OCI-LY3 (cell line): ENCODE results near the gene DDX18.

Experiments
- EZH2phosphoT487 ChIP-seq: fragments of 200-600 bp; shearing (Covaris generic); IDR thresholded peaks from 2 replicates; pipeline ENCODE4 v1.6.1; 2018; ENCODE audit warnings: antibody characterized with exemption, mixed run types, low read depth
- TF ChIP-seq, protein P1 (sequence below): fragments of 200-600, 300-600 bp; sonication (generic); IDR thresholded peaks from 2 replicates; pipeline ENCODE4 v1.5.1; 2014; ENCODE audit warnings: antibody characterized with exemption, low read length, low read depth

DNA sequence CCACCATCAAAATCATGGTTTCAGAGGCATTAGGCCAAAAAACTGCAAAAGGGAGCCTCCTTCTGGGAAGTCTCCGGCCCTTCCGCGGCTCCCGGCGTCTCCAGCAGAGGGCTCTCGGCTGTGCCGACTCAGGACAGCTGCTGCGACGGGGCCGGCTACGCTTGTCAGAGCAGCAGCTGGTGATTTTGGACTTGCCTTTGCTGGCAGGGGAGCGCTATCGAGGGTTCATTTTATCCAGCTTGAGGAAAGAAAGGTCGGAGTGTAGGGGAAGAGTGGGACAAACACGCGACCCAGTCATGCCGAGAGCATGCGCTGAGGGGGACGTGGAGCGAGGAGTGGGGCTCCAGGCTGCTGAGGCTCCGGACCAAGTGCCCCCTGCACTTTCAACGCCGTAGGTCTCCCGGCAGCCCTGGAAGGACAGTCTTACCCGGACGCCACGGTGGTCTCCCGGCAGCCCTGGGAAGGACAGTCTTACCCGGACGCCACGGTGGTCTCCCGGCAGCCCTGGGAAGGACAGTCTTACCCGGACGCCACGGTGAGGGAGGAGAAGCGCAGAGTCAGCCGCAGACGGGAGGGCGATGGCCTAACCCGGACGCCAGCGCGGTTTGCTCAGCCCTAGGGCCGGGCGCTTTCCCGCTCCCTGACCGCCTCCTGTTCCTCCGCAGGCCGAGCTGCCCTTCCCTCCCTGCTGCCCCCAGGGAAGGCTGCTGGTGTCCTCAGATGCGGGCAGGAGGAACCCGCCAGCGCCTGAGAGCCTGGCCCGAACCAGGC is 21.7 kb downstream of the DDX18 start:
- TF ChIP-seq, protein P1, sequence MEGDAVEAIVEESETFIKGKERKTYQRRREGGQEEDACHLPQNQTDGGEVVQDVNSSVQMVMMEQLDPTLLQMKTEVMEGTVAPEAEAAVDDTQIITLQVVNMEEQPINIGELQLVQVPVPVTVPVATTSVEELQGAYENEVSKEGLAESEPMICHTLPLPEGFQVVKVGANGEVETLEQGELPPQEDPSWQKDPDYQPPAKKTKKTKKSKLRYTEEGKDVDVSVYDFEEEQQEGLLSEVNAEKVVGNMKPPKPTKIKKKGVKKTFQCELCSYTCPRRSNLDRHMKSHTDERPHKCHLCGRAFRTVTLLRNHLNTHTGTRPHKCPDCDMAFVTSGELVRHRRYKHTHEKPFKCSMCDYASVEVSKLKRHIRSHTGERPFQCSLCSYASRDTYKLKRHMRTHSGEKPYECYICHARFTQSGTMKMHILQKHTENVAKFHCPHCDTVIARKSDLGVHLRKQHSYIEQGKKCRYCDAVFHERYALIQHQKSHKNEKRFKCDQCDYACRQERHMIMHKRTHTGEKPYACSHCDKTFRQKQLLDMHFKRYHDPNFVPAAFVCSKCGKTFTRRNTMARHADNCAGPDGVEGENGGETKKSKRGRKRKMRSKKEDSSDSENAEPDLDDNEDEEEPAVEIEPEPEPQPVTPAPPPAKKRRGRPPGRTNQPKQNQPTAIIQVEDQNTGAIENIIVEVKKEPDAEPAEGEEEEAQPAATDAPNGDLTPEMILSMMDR, result no peak
- no peak for TF ChIP-seq EZH2phosphoT487
